H1 (cell line): Measurements from ENCODE around the gene BBS2.
A peak's percentile ranks its signal among the peaks of the same experiment; 100 is the strongest.

Experiments used
- CHD2 ChIP-seq: IDR thresholded peaks from 2 replicates; pipeline ENCODE4 v1.6.1; 2012; ENCODE audit warnings: low read length, improper control_type of control experiment
- CTCF ChIP-seq, 3 experiments: IDR thresholded peaks; 1 replicate in 2 of 3; 2 replicates in 1 of 3; pipeline versions ENCODE4 v1.5.1 to v1.6.1; 2011; ENCODE audit warnings: low read length in 3 of 3, mild to moderate bottlenecking in 3 of 3, inconsistent platforms in 2 of 3, low read depth in 1 of 3, moderate library complexity in 1 of 3; ENCODE audit not compliant: insufficient read depth in 1 of 3; ENCODE audit errors: control extremely low read depth in 1 of 3
- FOSL1 ChIP-seq: IDR thresholded peaks from 2 replicates; pipeline ENCODE4 v1.6.1; 2011; ENCODE audit warnings: mild to moderate bottlenecking, low read depth, low read length, moderate library complexity; ENCODE audit not compliant: insufficient read depth
- GABPA ChIP-seq: IDR thresholded peaks from 2 replicates; pipeline ENCODE4 v1.6.1; 2011; ENCODE audit warnings: mild to moderate bottlenecking, low read length, moderate library complexity, borderline replicate concordance; ENCODE audit not compliant: insufficient read depth
- MAFK ChIP-seq: IDR thresholded peaks from 2 replicates; pipeline ENCODE4 v1.6.1; 2012; ENCODE audit warnings: low read depth, mild to moderate bottlenecking, improper control_type of control experiment, low read length
- NRF1 ChIP-seq: IDR thresholded peaks from 2 replicates; pipeline ENCODE4 v1.6.1; 2011; ENCODE audit warnings: mild to moderate bottlenecking, low read depth, low read length, improper control_type of control experiment
- POLR2A ChIP-seq, 2 experiments: IDR thresholded peaks; 1 replicate in 1 of 2; 2 replicates in 1 of 2; pipeline ENCODE4 v1.6.1; 2011; ENCODE audit warnings: low read depth in 2 of 2, low read length in 2 of 2, mild to moderate bottlenecking in 2 of 2; ENCODE audit errors: control extremely low read depth in 1 of 2
- POLR2AphosphoS5 ChIP-seq: IDR thresholded peaks from 2 replicates; pipeline ENCODE4 v1.6.1; 2011; ENCODE audit warnings: low read depth, low read length
- SIN3A ChIP-seq, 2 experiments: IDR thresholded peaks in 1 of 2; conservative IDR thresholded peaks in 1 of 2; 2 replicates each; pipeline ENCODE4 v1.6.1; 2011 to 2012; ENCODE audit warnings: low read length in 2 of 2, improper control_type of control experiment in 1 of 2, low read depth in 1 of 2, mild to moderate bottlenecking in 1 of 2
- SP2 ChIP-seq: IDR thresholded peaks from 2 replicates; pipeline ENCODE4 v1.6.1; 2012; ENCODE audit warnings: mild to moderate bottlenecking, low read length, inconsistent platforms
- TAF7 ChIP-seq: optimal IDR thresholded peaks from 2 replicates; pipeline ENCODE3; 2011; ENCODE audit warnings: low read depth, mild to moderate bottlenecking, inconsistent platforms, low read length, moderate library complexity, borderline replicate concordance
- TCF12 ChIP-seq: IDR thresholded peaks from 2 replicates; pipeline ENCODE4 v1.6.1; 2011; ENCODE audit warnings: low read depth, mild to moderate bottlenecking, low read length

GRCh38 chr16:56513972-56514371 lies 5.9 kb downstream of the BBS2 start:
- TF ChIP-seq FOSL1 = no peak
- TF ChIP-seq CTCF (IDR thresholded peaks at IDR 0.05; ENCODE audit: control extremely low read depth in 1 of 3, insufficient read depth in 1 of 3, low read depth in 1 of 3, low read length in 3 of 3) = peak in 2 of 3 experiments; percentile 61 to 70; a peak in 3 of 4 replicates
- no peak for TF ChIP-seq POLR2AphosphoS5
- TF ChIP-seq POLR2A (IDR thresholded peaks at IDR 0.05; ENCODE audit: control extremely low read depth in 1 of 2, low read depth in 2 of 2, low read length in 2 of 2) = no peak
- no peak for TF ChIP-seq TAF7
- no peak for TF ChIP-seq GABPA
- TF ChIP-seq SIN3A (conservative IDR thresholded peaks at IDR 0.05 in 1 of 2, IDR thresholded peaks at IDR 0.05 in 1 of 2; ENCODE audit: low read depth in 1 of 2, low read length in 2 of 2) = no peak
- TF ChIP-seq NRF1 = no peak
- no peak for TF ChIP-seq MAFK
- TF ChIP-seq TCF12 = no peak
- no peak for TF ChIP-seq SP2
- no peak for TF ChIP-seq CHD2
